ENCODE results near the gene TGFBR3L. TPM values are rescaled to one million over a fixed set of nuclear protein-coding genes. Genes with fewer than 3 reads are reported as not detected.

TGFBR3L gene
- total RNA-seq, 1 experiment from 2014 or later = 4.1 TPM

- TF ChIP-seq PREB (CRISPR knock-in tag; IDR thresholded peaks at IDR 0.05; ENCODE audit: borderline replicate concordance) = no peak
- TF ChIP-seq ZNF121 (CRISPR knock-in tag; IDR thresholded peaks at IDR 0.05) = no peak
- no peak for TF ChIP-seq IRF2 (CRISPR knock-in tag; IDR thresholded peaks at IDR 0.05; ENCODE audit: borderline replicate concordance, low read depth)
These were observed 48.1 kb downstream of the TGFBR3L start (continued) for GRCh38 chr19:7962644-7963268.

- Mint-ChIP-seq H3K4me3 (no peak overlapping the region), H3K36me3 (peaks cover 59% of the 10 kb centered on the region), H3K27me3 (ENCODE audit: low read depth) (no peaks in the 10 kb centered on the region), H3K27ac (no peak overlapping the region; the same call in 1 of the 2 replicates), H3K9me3 (no peaks in the 10 kb centered on the region), H3K4me1 (peaks cover 3% of the 10 kb centered on the region)
- DNase-seq (ENCODE audit: low spot score) (no peak), ATAC-seq (no peak)
- ChIA-PET POLR2A (no interaction called here), CTCF (interaction anchor here (1.0 kb wide), 1 partner anchor 10 kb away, joined by 3 read pairs; no protein-coding TSS in a partner anchor)
- TF ChIP-seq FOXP1 (CRISPR knock-in tag; IDR thresholded peaks at IDR 0.05; ENCODE audit: borderline replicate concordance) (no peak), PREB (CRISPR knock-in tag; IDR thresholded peaks at IDR 0.05; ENCODE audit: borderline replicate concordance) (no peak), PRRX2 (CRISPR knock-in tag; IDR thresholded peaks at IDR 0.05) (no peak), MXD4 (CRISPR knock-in tag; IDR thresholded peaks at IDR 0.05; ENCODE audit: borderline replicate concordance) (no peak), AR (CRISPR knock-in tag; IDR thresholded peaks at IDR 0.05) (no peak), GABPB1 (CRISPR knock-in tag; IDR thresholded peaks at IDR 0.05) (no peak), MLX (CRISPR knock-in tag; IDR thresholded peaks at IDR 0.05) (no peak), ARID4B (CRISPR knock-in tag; IDR thresholded peaks at IDR 0.05; ENCODE audit: borderline replicate concordance) (no peak), JUN (CRISPR knock-in tag; IDR thresholded peaks at IDR 0.05) (no peak), ERG (CRISPR knock-in tag; IDR thresholded peaks at IDR 0.05) (no peak), NR3C1 (CRISPR knock-in tag; conservative IDR thresholded peaks at IDR 0.05; ENCODE audit: low read depth) (no peak), FOXJ3 (CRISPR knock-in tag; IDR thresholded peaks at IDR 0.05; ENCODE audit: borderline replicate concordance) (no peak), IRF2 (CRISPR knock-in tag; IDR thresholded peaks at IDR 0.05; ENCODE audit: borderline replicate concordance, low read depth) (no peak), CTCF (IDR thresholded peaks at IDR 0.05) (no peak), E2F4 (CRISPR knock-in tag; IDR thresholded peaks at IDR 0.05; ENCODE audit: borderline replicate concordance, low read depth) (no peak), E2F5 (CRISPR knock-in tag; IDR thresholded peaks at IDR 0.05) (no peak)
These were observed 48.9 kb downstream of the TGFBR3L start for GRCh38 chr19:7963566-7963965.
